ENCODE results near the gene STUB1.
"Not testable (repeated sequence)": the region's sequence is repeated elsewhere in the genome, so short reads cannot be mapped to it uniquely, and the experiment has no call there.

STUB1 gene

GRCh38 chr16:710500-711075 lies 30.4 kb downstream of the STUB1 start:
- FAIRE-seq (no peak), DNase-seq (ENCODE audit: insufficient read length, low spot score) (no peak)

GRCh38 chr16:711084-711483 lies 30.9 kb downstream of the STUB1 start:
- no peak for FAIRE-seq
- no peak for DNase-seq (ENCODE audit: insufficient read length, low spot score)

DNA sequence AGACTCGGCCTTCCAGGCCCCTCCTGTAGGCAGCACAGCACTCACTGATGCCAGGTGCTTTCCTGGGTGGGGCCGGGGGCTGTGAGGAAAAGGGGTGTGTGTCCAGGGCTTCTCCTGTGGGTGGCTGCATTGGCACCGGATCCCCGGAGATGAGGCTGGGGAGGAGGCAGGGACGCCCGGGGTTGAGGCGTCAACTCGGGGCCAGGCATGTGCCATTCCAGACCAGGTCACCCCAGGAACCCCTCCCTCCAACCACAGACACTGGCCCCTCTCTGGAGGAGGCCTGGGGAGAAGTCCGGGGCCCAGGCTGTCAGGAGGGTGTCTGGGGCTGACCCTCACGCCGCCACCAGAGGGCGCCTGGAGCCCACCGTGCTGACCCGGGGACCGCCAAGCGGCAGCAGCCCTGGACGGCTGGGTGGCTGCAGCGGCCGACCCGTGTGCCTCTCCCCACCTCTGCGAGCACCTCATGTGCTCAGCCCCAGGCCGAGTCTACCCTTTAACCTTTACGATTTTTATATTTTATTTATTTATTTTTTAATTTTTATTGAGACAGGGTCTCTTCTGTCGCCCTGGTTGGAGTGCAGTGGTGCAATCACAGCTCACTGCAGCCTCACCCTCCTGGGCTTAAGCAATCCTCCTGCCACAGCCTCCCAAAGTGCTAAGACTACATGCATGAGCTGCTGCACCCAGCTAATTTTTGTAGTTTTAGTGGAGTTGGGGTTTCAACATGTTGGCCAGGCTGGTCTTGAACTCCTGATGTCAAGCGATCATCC lies 31.5 kb downstream of the STUB1 start:
- FAIRE-seq (no peak), DNase-seq (ENCODE audit: insufficient read length, low spot score) (peak; percentile 98)

- FAIRE-seq; DNase-seq (ENCODE audit: insufficient read length, low spot score): not testable (repeated sequence)
Measured at GRCh38 chr16:712740-713250, 32.6 kb downstream of the STUB1 start.

DNA sequence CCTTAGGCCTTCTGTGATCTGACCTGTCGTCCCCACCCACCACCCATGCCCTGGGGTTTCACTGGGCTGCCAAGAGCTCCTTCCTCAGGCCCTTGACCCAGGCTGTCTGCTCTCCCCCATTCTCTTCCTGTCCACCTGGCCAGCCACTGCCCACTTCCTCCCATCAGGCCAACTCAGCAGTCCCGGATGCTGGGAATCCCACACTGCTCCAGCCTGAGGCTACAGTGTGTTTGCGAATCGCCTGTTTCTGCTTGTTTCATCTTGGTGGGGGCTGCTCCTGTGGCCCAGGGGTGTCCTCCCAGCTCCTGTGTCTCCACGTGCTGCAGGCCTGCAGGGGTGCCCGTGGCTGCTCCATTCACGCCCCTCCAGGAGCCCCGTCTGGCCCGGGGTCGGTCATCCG lies 33.9 kb downstream of the STUB1 start:
- DNase-seq (ENCODE audit: insufficient read length, low spot score) (no peak), FAIRE-seq (no peak)

DNA sequence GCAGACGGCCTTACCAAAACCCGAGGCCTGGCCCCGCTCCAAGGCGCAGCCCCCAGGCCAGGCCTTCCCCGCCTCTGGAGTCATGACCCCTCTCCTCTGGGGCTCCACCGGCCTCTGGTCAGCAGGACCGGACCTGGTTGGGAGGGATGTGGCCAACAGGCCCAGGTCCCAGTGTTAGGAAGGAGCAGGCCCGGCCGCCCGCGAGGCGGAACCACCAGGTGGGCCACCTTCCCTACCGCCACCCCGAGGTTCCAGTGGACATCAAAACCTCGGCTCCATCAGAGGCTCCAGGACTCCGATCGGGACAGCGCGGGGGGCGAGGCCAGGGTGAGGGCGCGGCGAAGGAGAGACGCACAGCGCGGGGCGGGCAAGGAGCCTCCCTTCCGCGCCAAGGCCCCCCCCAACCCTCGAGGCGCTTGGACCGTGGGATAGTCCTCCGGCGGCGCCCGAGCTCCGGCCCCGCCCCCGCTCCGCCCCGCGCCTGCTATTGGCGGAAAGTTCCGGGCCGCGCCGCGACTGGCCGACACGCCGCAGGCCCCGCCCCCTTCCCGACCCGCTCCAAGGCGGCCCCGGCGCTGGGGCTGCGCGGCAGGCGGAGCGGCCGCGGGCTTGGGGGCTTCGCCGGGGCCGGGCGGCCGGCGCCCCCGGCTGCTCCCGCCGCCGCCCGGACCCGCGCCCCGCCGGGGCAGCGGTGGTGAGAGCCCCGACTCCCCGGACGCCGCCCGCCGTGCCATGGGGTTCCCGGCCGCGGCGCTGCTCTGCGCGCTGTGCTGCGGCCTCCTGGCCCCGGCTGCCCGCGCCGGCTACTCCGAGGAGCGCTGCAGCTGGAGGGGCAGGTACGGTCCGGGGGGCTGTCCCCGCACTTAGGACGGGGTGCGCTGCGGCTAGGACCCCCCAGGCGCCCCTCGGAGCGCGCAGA lies 34.6 kb downstream of the STUB1 start, which contains the start of gene METRN:
Gene METRN (plus strand): TSS at position 561 of the 919 bp plus-strand sequence. CDS start 172 bp downstream, at position 733.
- FAIRE-seq = peak; percentile 84

DNA sequence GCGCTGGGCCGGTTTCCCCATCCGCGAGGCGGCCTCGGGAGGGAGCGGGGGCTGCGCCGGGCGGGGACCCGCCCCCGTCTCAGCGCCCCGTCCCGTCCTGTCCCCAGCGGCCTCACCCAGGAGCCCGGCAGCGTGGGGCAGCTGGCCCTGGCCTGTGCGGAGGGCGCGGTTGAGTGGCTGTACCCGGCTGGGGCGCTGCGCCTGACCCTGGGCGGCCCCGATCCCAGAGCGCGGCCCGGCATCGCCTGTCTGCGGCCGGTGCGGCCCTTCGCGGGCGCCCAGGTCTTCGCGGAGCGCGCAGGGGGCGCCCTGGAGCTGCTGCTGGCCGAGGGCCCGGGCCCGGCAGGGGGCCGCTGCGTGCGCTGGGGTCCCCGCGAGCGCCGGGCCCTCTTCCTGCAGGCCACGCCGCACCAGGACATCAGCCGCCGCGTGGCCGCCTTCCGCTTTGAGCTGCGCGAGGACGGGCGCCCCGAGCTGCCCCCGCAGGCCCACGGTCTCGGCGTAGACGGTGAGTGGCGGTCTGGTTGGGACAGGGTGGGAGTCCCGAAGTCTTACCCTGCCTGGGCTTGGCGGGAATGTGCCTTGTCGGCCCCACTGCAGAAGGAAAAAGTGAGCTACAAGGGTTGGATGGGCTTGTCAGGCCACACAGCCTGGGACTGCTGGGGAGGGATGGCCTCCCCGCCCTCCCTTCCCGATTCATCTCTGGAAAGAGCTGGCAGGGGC lies 35.4 kb downstream of the STUB1 start:
- no peak for DNase-seq (ENCODE audit: insufficient read length, low spot score)

More for the DNA sequence above, 34.6 kb downstream of the STUB1 start, which contains the start of gene METRN:
- peak; percentile 99 for DNase-seq (ENCODE audit: insufficient read length, low spot score)

GRCh38 chr16:716200-716568 lies 36.0 kb downstream of the STUB1 start:
- DNase-seq (ENCODE audit: insufficient read length, low spot score) (no peak), FAIRE-seq (no peak)

More for the DNA sequence above, 35.4 kb downstream of the STUB1 start:
- FAIRE-seq = no peak

GRCh38 chr16:716768-717325 lies 36.6 kb downstream of the STUB1 start:
- no peak for DNase-seq (ENCODE audit: insufficient read length, low spot score)
- FAIRE-seq = no peak

DNA sequence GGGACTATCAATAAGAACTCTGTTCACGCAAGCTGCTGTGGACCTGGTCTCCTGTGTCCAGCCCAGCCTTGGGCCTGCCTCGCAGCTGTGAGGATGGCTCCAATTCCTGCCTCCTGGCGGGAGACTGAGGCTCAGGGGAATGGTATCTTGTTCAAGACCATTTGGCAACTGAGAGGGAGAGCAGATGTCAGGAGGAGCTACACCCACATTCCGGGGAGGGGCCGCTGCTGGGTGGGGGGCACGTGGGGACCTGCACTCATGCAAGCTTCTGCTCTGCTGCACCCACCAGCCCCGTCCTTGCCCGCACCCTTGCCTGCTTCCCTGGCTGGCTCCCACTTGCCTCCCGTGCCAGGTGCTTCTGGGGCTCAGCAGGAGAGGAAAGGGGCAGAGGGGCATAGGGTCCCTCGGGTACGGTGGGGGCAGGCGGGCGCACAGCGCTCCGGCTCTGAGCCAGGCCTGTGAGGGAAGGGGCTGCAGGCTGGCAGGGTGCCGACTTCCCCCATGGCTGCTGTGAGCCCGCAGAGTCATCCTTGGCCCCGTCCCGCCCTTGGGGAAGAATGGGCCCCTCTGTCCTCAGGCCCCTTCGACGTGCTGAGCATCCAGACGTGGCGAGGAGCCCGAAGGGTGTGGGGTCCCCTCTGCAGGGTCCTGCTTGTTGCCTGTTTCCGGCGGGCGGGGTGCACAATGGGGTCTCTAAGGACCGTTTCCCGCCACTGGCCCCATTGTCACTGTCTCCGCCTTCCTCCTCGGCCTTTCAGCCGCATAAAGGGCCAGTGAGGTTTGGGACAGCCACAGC lies 37.4 kb downstream of the STUB1 start:
- FAIRE-seq = no peak

DNA sequence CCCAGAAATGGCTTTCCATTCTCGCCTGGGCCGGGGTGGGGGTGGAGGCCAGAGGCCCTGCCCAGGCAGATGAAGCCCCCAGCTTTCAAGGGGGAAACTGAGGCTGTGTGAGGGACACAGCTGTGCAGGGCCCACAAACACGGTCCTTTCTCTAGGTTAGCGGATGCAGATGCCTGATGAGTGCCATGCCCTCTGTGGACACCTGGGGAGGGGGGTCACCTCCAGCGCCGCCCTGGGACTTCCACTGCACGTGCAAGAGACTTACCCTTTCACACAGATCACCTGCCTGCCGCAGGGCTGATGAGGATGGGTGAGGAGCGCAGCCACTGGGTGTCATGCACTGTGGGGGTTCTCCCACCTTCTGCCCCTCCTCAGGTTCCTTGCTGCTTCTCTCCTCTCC lies 38.2 kb downstream of the STUB1 start:
- FAIRE-seq (no peak), DNase-seq (ENCODE audit: insufficient read length, low spot score) (no peak)

More for the DNA sequence above, 37.4 kb downstream of the STUB1 start:
- no peak for DNase-seq (ENCODE audit: insufficient read length, low spot score)

GRCh38 chr16:718922-719321 lies 38.7 kb downstream of the STUB1 start:
- DNase-seq (ENCODE audit: insufficient read length, low spot score) (no peak), FAIRE-seq (no peak)

DNA sequence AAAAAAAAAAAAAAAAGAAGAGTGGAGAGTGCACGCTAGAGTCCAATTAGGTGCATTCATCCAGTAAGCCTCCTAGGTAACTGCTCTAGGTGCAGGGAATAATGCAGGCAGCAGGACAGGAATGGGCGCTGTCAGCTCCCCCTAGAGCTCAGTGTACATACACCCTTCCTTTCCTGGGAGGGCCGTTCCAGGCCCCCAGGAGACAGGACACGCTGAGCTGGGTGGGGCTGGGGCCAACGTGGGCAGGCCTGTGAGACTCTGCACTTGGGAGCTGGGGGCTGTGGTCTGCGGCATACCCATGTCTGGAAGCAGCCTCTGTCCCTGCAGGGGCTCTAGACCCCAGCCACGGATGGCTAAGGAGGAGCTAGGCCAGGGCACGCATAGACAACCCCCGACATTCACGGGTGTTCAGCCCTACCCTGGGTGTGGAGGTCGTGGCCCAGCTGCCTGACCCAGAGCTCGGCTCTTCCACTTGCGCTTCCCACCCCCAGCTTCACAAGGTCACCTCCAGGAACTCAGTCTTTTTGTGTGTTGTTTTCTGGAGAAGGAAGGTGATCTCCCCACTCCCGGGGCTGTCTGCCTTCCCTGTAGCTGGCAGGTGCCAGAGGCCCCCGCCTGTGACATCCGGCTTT lies 39.7 kb downstream of the STUB1 start:
- DNase-seq (ENCODE audit: insufficient read length, low spot score) (no peak), FAIRE-seq (no peak)

GRCh38 chr16:720447-720989 lies 40.3 kb downstream of the STUB1 start:
- peak; percentile 96 for FAIRE-seq
- DNase-seq (ENCODE audit: insufficient read length, low spot score) = peak; percentile 79

GRCh38 chr16:720990-721764 lies 41.0 kb downstream of the STUB1 start, which contains the start of gene ANTKMT:
Gene ANTKMT (plus strand): TSS chr16:721146. CDS start chr16:721275, 129 bp downstream.
- peak; percentile 93 for FAIRE-seq
- DNase-seq (ENCODE audit: insufficient read length, low spot score) = peak; percentile 99

- FAIRE-seq = no peak
- no peak for DNase-seq (ENCODE audit: insufficient read length, low spot score)
Measured at GRCh38 chr16:721765-722540, 41.7 kb downstream of the STUB1 start.
